Putamen (tissue), 1 donor: ENCODE results near the gene SNRPF.
"Not testable (repeated sequence)": the region's sequence is repeated elsewhere in the genome, so short reads cannot be mapped to it uniquely, and the experiment has no call there.

ENCODE experiments used
- DNase-seq: peaks from one replicate; pipeline ENCODE4 v3.0.0-alpha.2; 2016; ENCODE audit warnings: low spot score

The SNRPF gene

GRCh38 chr12:95858451-95859343 lies at the start of gene SNRPF:
TSS of gene SNRPF (plus strand) at chr12:95858952. CDS start at chr12:95859074, 122 bp downstream.
- peak; percentile 95 for DNase-seq

GRCh38 chr12:95809000-95809680 lies 49.6 kb upstream of the SNRPF start:
- DNase-seq: no peak

GRCh38 chr12:95810411-95810810 lies 48.3 kb upstream of the SNRPF start:
- DNase-seq: no peak

GRCh38 chr12:95812155-95812554 lies 46.6 kb upstream of the SNRPF start:
- not testable (repeated sequence) for DNase-seq

- peak; percentile 3 for DNase-seq
Observed at GRCh38 chr12:95815632-95816212, 43.0 kb upstream of the SNRPF start.

- peak; percentile 14 for DNase-seq
Observed at GRCh38 chr12:95820096-95820703, 38.6 kb upstream of the SNRPF start.

- no peak for DNase-seq
Observed at GRCh38 chr12:95829395-95829794, 29.4 kb upstream of the SNRPF start.

- DNase-seq: no peak
Observed at GRCh38 chr12:95830335-95831089, 28.2 kb upstream of the SNRPF start.

- DNase-seq: no peak
Observed at GRCh38 chr12:95834572-95834971, 24.2 kb upstream of the SNRPF start.

GRCh38 chr12:95836185-95836609 lies 22.6 kb upstream of the SNRPF start:
- no peak for DNase-seq

GRCh38 chr12:95836630-95837239 lies 22.0 kb upstream of the SNRPF start:
- DNase-seq: no peak

GRCh38 chr12:95837240-95838038 lies 21.3 kb upstream of the SNRPF start:
- DNase-seq: no peak

GRCh38 chr12:95838125-95838524 lies 20.6 kb upstream of the SNRPF start:
- no peak for DNase-seq

GRCh38 chr12:95842426-95842825 lies 16.3 kb upstream of the SNRPF start:
- not testable (repeated sequence) for DNase-seq

- DNase-seq: no peak
Observed at GRCh38 chr12:95848575-95849388, 10.0 kb upstream of the SNRPF start.

- no peak for DNase-seq
Observed at GRCh38 chr12:95851606-95852005, 7.1 kb upstream of the SNRPF start.

- DNase-seq: no peak
Observed at GRCh38 chr12:95852133-95852532, 6.6 kb upstream of the SNRPF start.

GRCh38 chr12:95857156-95857555 lies 1.6 kb upstream of the SNRPF start:
- DNase-seq: no peak

- no peak for DNase-seq
Observed at GRCh38 chr12:95857799-95858198, 953 bp upstream of the SNRPF start.
